ENCODE data around the gene ENAH.

GRCh38 chr1:225608014-225608796 lies 44.7 kb downstream of the ENAH start:
- no peak for TF ChIP-seq POLR2A (IDR thresholded peaks at IDR 0.05)
- TF ChIP-seq, protein P1, sequence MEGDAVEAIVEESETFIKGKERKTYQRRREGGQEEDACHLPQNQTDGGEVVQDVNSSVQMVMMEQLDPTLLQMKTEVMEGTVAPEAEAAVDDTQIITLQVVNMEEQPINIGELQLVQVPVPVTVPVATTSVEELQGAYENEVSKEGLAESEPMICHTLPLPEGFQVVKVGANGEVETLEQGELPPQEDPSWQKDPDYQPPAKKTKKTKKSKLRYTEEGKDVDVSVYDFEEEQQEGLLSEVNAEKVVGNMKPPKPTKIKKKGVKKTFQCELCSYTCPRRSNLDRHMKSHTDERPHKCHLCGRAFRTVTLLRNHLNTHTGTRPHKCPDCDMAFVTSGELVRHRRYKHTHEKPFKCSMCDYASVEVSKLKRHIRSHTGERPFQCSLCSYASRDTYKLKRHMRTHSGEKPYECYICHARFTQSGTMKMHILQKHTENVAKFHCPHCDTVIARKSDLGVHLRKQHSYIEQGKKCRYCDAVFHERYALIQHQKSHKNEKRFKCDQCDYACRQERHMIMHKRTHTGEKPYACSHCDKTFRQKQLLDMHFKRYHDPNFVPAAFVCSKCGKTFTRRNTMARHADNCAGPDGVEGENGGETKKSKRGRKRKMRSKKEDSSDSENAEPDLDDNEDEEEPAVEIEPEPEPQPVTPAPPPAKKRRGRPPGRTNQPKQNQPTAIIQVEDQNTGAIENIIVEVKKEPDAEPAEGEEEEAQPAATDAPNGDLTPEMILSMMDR (IDR thresholded peaks at IDR 0.05): no peak
